SK-N-SH (cell line): ENCODE measurements around the gene TRIM44.

Source experiments
- CTCF ChIP-seq: fragments of 200-600 bp; sonication (generic); IDR thresholded peaks from 2 replicates; pipeline ENCODE4 v1.6.1; 2017; ENCODE audit warnings: antibody characterized with exemption, mild to moderate bottlenecking, moderate library complexity
- EP300 ChIP-seq, 2 experiments: IDR thresholded peaks; 2 replicates each; pipeline versions ENCODE4 v1.4.0 to v1.6.1; 2012; ENCODE audit warnings: borderline replicate concordance in 1 of 2, low read depth in 1 of 2, low read length in 1 of 2
- EZH2phosphoT487 ChIP-seq: fragments of 200-600 bp; sonication (generic); IDR thresholded peaks from 2 replicates; pipeline ENCODE4 v1.6.1; 2017; ENCODE audit warnings: low read depth, mixed run types, mild to moderate bottlenecking, antibody characterized with exemption, moderate library complexity, borderline replicate concordance
- POLR2AphosphoS5 ChIP-seq: IDR thresholded peaks from 2 replicates; pipeline ENCODE4 v1.6.1; 2012; ENCODE audit warnings: low read depth, low read length
- SMC3 ChIP-seq: IDR thresholded peaks from 2 replicates; pipeline ENCODE4 v1.6.1; 2012; ENCODE audit warnings: low read depth, low read length, improper control_type of control experiment
- TCF12 ChIP-seq: IDR thresholded peaks from 2 replicates; pipeline ENCODE4 v1.4.0; 2012
- YY1 ChIP-seq: IDR thresholded peaks from 2 replicates; pipeline ENCODE4 v1.4.0; 2012; ENCODE audit warnings: low read depth, mild to moderate bottlenecking
- TF ChIP-seq, protein P1 (sequence below): IDR thresholded peaks from 2 replicates; pipeline ENCODE4 v1.4.0; 2012; ENCODE audit warnings: low read depth, borderline replicate concordance

- TF ChIP-seq YY1 (no peak), CTCF (no peak), TCF12 (no peak), EZH2phosphoT487 (no peak), SMC3 (no peak), POLR2AphosphoS5 (no peak), EP300 (IDR thresholded peaks at IDR 0.05; ENCODE audit: borderline replicate concordance in 1 of 2, low read depth in 1 of 2, low read length in 1 of 2) (no peak)
- TF ChIP-seq, protein P1, sequence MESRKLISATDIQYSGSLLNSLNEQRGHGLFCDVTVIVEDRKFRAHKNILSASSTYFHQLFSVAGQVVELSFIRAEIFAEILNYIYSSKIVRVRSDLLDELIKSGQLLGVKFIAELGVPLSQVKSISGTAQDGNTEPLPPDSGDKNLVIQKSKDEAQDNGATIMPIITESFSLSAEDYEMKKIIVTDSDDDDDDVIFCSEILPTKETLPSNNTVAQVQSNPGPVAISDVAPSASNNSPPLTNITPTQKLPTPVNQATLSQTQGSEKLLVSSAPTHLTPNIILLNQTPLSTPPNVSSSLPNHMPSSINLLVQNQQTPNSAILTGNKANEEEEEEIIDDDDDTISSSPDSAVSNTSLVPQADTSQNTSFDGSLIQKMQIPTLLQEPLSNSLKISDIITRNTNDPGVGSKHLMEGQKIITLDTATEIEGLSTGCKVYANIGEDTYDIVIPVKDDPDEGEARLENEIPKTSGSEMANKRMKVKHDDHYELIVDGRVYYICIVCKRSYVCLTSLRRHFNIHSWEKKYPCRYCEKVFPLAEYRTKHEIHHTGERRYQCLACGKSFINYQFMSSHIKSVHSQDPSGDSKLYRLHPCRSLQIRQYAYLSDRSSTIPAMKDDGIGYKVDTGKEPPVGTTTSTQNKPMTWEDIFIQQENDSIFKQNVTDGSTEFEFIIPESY: no peak
Measured at GRCh38 chr11:35677904-35678303, 15.3 kb downstream of the TRIM44 start.
